GM12865 (cell line): Measurements from ENCODE around the gene DUOX2.

Experiments
- DNase-seq: peaks from one replicate; pipeline ENCODE4 v3.0.0; 2010; ENCODE audit warnings: low read depth
- H3K4me3 ChIP-seq: 2 replicates; pipeline ENCODE4 v1.5.1; 2011; ENCODE audit warnings: mild to moderate bottlenecking, low read depth, low read length, control low read depth
- CTCF ChIP-seq: IDR thresholded peaks from 2 replicates; pipeline ENCODE4 v1.5.1; 2011; ENCODE audit warnings: low read length, control low read depth, low read depth, inconsistent platforms; ENCODE audit not compliant: insufficient read depth; ENCODE audit errors: missing control alignments

Gene DUOX2

DNA sequence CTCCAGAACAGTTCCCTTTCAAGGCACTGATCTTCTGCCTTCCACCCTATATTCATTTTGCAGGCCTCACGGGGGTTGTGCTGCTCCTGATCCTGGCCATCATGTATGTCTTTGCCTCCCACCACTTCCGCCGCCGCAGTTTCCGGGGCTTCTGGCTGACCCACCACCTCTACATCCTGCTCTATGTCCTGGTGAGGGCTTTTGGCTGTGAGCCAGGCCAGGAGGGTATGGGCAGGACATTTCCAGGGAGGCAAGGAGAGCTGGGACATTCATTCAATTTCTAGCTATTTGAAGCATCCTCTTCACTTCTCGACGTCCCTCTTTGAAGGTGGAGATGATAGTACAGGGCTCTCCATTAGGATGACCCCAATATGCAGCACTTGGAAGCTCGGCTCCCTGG, 41.8 kb upstream of the DUOX2 start:
- no peak overlapping the region for H3K4me3 ChIP-seq
- DNase-seq: no peak
- TF ChIP-seq CTCF: no peak

DNA sequence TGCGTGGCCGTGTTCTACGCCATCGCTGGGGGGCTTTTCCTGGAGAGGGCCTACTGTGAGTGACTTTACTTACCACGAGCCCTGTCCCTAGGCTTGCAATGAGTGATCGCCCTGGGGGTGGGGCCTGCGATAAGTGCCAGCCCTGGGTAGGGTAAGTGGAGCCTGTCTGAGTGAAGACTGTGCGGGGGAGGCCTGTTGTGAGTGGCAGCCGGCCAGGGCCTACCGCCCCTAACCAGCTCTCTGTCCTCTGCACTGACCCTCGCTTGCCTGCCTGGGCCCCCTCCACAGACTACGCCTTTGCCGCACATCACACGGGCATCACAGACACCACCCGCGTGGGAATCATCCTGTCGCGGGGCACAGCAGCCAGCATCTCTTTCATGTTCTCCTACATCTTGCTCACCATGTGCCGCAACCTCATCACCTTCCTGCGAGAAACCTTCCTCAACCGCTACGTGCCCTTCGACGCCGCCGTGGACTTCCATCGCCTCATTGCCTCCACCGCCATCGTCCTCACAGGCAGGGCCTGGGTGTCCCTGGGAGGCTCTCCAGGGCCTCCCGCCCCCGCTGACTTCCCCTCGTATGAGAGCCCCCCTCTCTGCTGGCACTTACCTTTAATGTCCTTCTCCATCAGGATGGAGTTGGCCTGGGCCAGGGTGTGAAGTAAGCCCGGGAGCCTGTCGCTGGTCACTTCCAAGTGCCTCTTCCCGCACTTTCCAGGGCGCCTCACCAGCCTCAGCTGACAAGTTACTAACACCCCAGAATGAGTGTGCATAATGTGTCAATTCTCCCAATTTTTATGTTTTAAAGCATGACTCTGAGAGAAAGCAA, 38.2 kb upstream of the DUOX2 start:
- H3K4me3 ChIP-seq: no peak overlapping the region
- DNase-seq: no peak
- TF ChIP-seq CTCF: no peak

GRCh38 chr15:45150997-45151396, 37.0 kb upstream of the DUOX2 start:
- TF ChIP-seq CTCF: no peak
- no peak for DNase-seq

DNA sequence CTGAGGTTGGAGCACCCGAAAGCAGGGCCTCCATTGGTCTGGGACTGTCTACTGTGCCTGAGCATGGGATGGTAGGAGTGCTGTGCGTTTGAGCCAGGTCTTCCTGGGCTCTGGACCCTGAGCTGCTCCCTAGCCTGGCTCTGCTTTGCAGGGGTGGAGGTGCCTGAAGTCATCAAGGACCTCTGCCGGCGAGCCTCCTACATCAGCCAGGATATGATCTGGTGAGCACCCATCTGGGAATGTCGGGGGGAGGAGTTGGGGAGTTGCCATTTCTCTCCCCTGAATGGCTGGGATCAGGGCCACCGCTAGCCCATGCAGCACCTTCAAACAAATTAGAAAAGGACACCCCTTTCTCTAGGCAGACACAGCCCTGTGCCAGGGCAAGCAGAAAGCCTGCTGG, 36.5 kb upstream of the DUOX2 start:
- no peak for TF ChIP-seq CTCF
- H3K4me3 ChIP-seq: no peak overlapping the region
- no peak for DNase-seq

More at GRCh38 chr15:45150997-45151396, 37.0 kb upstream of the DUOX2 start:
- H3K4me3 ChIP-seq: no peak overlapping the region

DNA sequence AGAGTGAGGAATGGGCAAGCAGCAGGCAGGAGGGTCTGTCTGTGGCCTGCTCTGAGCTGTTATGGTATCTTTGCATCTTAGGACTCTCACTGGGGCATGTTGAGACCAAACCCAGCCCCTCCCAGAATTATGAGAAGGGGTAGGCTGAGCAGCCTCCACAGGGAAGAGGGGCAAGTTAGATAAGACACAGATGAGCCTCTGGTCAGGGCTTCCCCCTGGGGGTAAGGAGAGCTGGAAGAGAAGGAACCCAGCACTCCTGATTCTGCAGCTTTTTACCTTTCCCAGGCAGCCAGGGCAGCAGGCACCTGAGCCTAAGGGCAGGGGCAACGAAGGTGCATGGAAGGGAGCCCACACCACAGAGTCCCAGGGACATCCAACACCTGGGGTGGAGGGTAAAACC, 35.1 kb upstream of the DUOX2 start:
- no peak for TF ChIP-seq CTCF

GRCh38 chr15:45148076-45149059, 34.4 kb upstream of the DUOX2 start:
- no peak for TF ChIP-seq CTCF
- no peak for DNase-seq
- H3K4me3 ChIP-seq: no peak overlapping the region

More for the DNA sequence above, 35.1 kb upstream of the DUOX2 start:
- DNase-seq: no peak
- H3K4me3 ChIP-seq: no peak overlapping the region
